ENCODE data around the gene KDM6B.

DNA sequence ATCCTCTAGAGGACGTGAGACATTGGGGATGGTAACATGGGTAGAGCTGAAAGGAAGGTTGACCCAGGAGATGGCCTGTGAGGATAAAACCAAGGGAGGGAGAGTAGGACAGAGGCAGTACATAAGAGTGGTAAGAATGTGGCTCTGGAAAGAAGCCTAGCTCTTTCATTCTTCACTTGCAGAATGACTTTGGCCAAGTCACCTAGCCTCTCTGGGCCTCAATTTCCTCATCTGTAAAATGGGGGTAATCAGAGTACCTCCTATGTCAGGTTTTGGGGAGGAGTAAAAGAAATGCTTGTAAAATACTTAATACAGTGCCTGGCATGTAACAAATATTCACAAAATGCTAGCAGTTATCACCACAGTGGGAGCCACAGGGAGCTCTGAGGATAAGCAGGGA lies 6.9 kb downstream of the KDM6B start:
- no peak for TF ChIP-seq KLF16 (IDR thresholded peaks at IDR 0.05)
- TF ChIP-seq TCF7 (IDR thresholded peaks at IDR 0.05; ENCODE audit: borderline replicate concordance), result no peak
- TF ChIP-seq NR3C1 (CRISPR knock-in tag; IDR thresholded peaks at IDR 0.05), result no peak
- TF ChIP-seq CREB1 (IDR thresholded peaks at IDR 0.05), result no peak
- no peak for TF ChIP-seq CREB1 (CRISPR knock-in tag; IDR thresholded peaks at IDR 0.05)
- TF ChIP-seq ETV6 (IDR thresholded peaks at IDR 0.05; ENCODE audit: borderline replicate concordance in 1 of 2, low read depth in 2 of 2, low read length in 1 of 2), result no peak
- TF ChIP-seq ETV6 (CRISPR knock-in tag; IDR thresholded peaks at IDR 0.05; ENCODE audit: borderline replicate concordance), result no peak
- TF ChIP-seq ELF1 (tag; IDR thresholded peaks at IDR 0.05), result no peak
- no peak for TF ChIP-seq YY1 (IDR thresholded peaks at IDR 0.05; ENCODE audit: borderline replicate concordance in 1 of 3, control insufficient read depth in 1 of 3, extremely low read depth in 1 of 3, insufficient read depth in 3 of 3, insufficient read length in 1 of 3, insufficient replicate concordance in 2 of 3, low read depth in 1 of 3, low read length in 2 of 3)
- no peak for TF ChIP-seq HBP1 (CRISPR knock-in tag; IDR thresholded peaks at IDR 0.05)
- no peak for TF ChIP-seq XRCC3 (IDR thresholded peaks at IDR 0.05)

All from K562 (cell line).